Measurements from ENCODE around the gene EFTUD2. TPM values are rescaled to one million over a fixed set of nuclear protein-coding genes. Genes with fewer than 3 reads are reported as not detected.

Gene EFTUD2
- total and polyA plus RNA-seq, 2 of the 4 experiments (the other 2 are of a cell fraction): 72.5 to 126 TPM

DNA sequence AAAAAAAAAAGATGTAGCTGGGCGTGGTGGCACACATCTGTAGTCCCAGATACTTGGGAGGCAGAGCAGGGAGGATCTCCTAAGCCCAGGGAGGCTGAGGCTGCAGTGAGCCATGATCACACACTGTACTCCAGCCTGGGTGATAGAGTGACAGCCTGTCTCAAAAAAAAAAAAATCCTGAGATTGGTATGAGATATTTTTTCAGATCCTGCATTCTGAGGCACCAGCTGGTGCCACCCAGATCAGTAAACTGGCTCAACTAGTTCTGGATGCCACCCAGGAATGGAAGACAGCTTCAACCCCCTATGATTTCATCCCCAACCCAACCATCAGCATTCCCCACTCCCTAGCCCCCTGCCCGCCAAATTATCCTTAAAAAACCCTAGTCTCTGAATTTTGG, 62.0 kb downstream of the EFTUD2 start:
- no peaks in the 10 kb centered on the region for H3K36me3 ChIP-seq (ENCODE audit: control insufficient read depth, insufficient read depth, low read length)

More for the DNA sequence above, 62.0 kb downstream of the EFTUD2 start:
- no peak overlapping the region for H2BK20ac ChIP-seq (ENCODE audit: low read depth, low read length)
- ATAC-seq (ENCODE audit: low read depth): no peak
- H4K91ac ChIP-seq (ENCODE audit: insufficient read depth, low read depth, low read length): no peak overlapping the region
- intact Hi-C loops (cut with micrococcal nuclease): no loop called here
- H3K27ac ChIP-seq (ENCODE audit: insufficient read depth, low read length): no peak overlapping the region
- H4K5ac ChIP-seq (ENCODE audit: low read depth, low read length): no peak overlapping the region
- no peak overlapping the region for H3K23ac ChIP-seq (ENCODE audit: low read depth, low read length)
- no peak overlapping the region for H3K18ac ChIP-seq (ENCODE audit: low read depth, low read length)
- H3K79me1 ChIP-seq (ENCODE audit: low read depth in 1 of 2, low read length in 2 of 2): no peaks in the 10 kb centered on the region
- no peaks in the 10 kb centered on the region for H3K4me1 ChIP-seq (ENCODE audit: control insufficient read depth, insufficient read depth, low read length)
- H3K9ac ChIP-seq (ENCODE audit: low read depth, low read length): no peak overlapping the region
- no peaks in the 10 kb centered on the region for H3K27me3 ChIP-seq (ENCODE audit: control insufficient read depth, insufficient read depth, low read length)
- no peak overlapping the region for H3K56ac ChIP-seq (ENCODE audit: extremely low read depth, insufficient read depth, low read length)
- H2BK15ac ChIP-seq (ENCODE audit: low read depth, low read length): no peak overlapping the region
- no peak for DNase-seq
- dilution Hi-C loops (cut with HindIII; ENCODE audit: low sequenced_read_pairs, unreplicated experiment): no loop called here
- POLR2A ChIA-PET (ENCODE audit: unreplicated experiment): no interaction called here
- CTCF ChIA-PET: interaction anchor here (0.6 to 0.7 kb wide), 2 partner anchors 15 to 58 kb away, joined by 3 to 4 read pairs; no protein-coding TSS in a partner anchor
- in situ Hi-C loops (cut with MboI; ENCODE audit: low sequenced_read_pairs): no loop called here
- H4K8ac ChIP-seq (ENCODE audit: low read depth in 2 of 2, low read length in 2 of 2): no peak overlapping the region
- H3K4ac ChIP-seq (ENCODE audit: low read depth, low read length): no peak overlapping the region
- H3K4me3 ChIP-seq (ENCODE audit: insufficient read depth, low read depth, low read length): no peak overlapping the region
- no peak overlapping the region for H3K4me2 ChIP-seq (ENCODE audit: low read depth, low read length)
- TF ChIP-seq, protein P1, sequence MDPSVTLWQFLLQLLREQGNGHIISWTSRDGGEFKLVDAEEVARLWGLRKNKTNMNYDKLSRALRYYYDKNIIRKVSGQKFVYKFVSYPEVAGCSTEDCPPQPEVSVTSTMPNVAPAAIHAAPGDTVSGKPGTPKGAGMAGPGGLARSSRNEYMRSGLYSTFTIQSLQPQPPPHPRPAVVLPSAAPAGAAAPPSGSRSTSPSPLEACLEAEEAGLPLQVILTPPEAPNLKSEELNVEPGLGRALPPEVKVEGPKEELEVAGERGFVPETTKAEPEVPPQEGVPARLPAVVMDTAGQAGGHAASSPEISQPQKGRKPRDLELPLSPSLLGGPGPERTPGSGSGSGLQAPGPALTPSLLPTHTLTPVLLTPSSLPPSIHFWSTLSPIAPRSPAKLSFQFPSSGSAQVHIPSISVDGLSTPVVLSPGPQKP (IDR thresholded peaks at IDR 0.05; ENCODE audit: borderline replicate concordance, low read depth, low read length): no peak
- H3K9me3 ChIP-seq (ENCODE audit: control insufficient read depth, insufficient read depth, low read length): no peaks in the 10 kb centered on the region
- no peaks in the 10 kb centered on the region for H3K9me1 ChIP-seq (ENCODE audit: insufficient read depth, low read length)
- no peak overlapping the region for H2AFZ ChIP-seq (replicated peaks; ENCODE audit: low read length, poor library complexity)
- H2AK5ac ChIP-seq (ENCODE audit: low read depth, low read length): no peak overlapping the region
- H3K14ac ChIP-seq (replicated peaks; ENCODE audit: low read depth, low read length): no peak overlapping the region
- H4K20me1 ChIP-seq (ENCODE audit: insufficient read depth, low read length): no peaks in the 10 kb centered on the region
- no peak overlapping the region for H2BK5ac ChIP-seq (ENCODE audit: low read depth, low read length, poor library complexity, severe bottlenecking)
- no peak overlapping the region for H2BK120ac ChIP-seq (ENCODE audit: low read depth, low read length)
- BruUV-seq (replicated peaks): no TSS peak
- H2AK9ac ChIP-seq (replicated peaks; ENCODE audit: low read depth, low read length, poor library complexity): no peak overlapping the region
- no CpG with 5 or more reads among the region's 2 CpGs for WGBS, 2 experiments (ENCODE audit: extremely low coverage in 2 of 2, insufficient read length in 1 of 2)

Measured in IMR-90 (cell line).